HCT116 (cell line): ENCODE data around the gene DRAM1.

Experiments used
- EZH2 ChIP-seq: fragments of 200-600 bp; sonication (generic); IDR thresholded peaks from 2 replicates; pipeline ENCODE4 v1.6.1; 2017; ENCODE audit warnings: antibody characterized with exemption, mixed run types
- POLR2A ChIP-seq: IDR thresholded peaks from 2 replicates; pipeline ENCODE4 v1.7.0; 2011; ENCODE audit warnings: borderline replicate concordance; ENCODE audit not compliant: insufficient read depth, insufficient read length; ENCODE audit errors: extremely low read depth
- YY1 ChIP-seq: IDR thresholded peaks from 2 replicates; pipeline ENCODE4 v1.6.1; 2011; ENCODE audit warnings: low read length, low read depth, moderate library complexity, mild to moderate bottlenecking; ENCODE audit not compliant: insufficient replicate concordance; ENCODE audit errors: extremely low read depth
- ZFX ChIP-seq: fragments of 450-650 bp; IDR thresholded peaks from 2 replicates; pipeline ENCODE4 v1.6.1; 2017
- TF ChIP-seq, protein P1 (sequence below), 3 experiments: fragments of 200-600 bp in 1 of 3; sonication (generic) in 1 of 3; IDR thresholded peaks in 2 of 3; conservative IDR thresholded peaks in 1 of 3; 2 replicates each; pipeline ENCODE4 v1.5.1; 2012 to 2017; ENCODE audit warnings: low read depth in 2 of 3, low read length in 2 of 3, antibody characterized with exemption in 1 of 3, borderline replicate concordance in 1 of 3, control low read depth in 1 of 3, mild to moderate bottlenecking in 1 of 3, mixed read lengths in 1 of 3, mixed run types in 1 of 3, moderate library complexity in 1 of 3; ENCODE audit not compliant: insufficient read depth in 1 of 3

DNA sequence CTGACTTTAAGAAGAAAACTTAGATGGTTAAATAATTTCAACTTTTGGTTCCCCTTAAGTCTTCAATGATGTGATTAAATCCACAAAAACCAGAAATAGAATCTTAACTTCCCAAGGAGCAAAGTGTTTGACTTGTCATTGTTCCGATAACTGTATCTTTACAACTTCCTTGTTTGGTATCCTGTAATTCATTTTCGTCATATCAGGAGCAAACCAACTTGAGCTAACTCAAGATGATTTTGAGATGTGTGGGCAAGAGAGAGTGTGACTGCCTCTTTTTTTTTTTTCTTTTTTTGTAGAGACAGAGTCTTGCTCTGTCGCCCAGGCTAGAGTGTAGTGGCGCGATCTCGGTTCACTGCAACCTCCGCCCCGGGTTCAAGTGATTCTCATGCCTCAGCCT is 25.3 kb downstream of the DRAM1 start:
- no peak for TF ChIP-seq POLR2A
- TF ChIP-seq, protein P1, sequence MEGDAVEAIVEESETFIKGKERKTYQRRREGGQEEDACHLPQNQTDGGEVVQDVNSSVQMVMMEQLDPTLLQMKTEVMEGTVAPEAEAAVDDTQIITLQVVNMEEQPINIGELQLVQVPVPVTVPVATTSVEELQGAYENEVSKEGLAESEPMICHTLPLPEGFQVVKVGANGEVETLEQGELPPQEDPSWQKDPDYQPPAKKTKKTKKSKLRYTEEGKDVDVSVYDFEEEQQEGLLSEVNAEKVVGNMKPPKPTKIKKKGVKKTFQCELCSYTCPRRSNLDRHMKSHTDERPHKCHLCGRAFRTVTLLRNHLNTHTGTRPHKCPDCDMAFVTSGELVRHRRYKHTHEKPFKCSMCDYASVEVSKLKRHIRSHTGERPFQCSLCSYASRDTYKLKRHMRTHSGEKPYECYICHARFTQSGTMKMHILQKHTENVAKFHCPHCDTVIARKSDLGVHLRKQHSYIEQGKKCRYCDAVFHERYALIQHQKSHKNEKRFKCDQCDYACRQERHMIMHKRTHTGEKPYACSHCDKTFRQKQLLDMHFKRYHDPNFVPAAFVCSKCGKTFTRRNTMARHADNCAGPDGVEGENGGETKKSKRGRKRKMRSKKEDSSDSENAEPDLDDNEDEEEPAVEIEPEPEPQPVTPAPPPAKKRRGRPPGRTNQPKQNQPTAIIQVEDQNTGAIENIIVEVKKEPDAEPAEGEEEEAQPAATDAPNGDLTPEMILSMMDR (IDR thresholded peaks at IDR 0.05 in 2 of 3, conservative IDR thresholded peaks at IDR 0.05 in 1 of 3; ENCODE audit: borderline replicate concordance in 1 of 3, insufficient read depth in 1 of 3, low read depth in 2 of 3, low read length in 2 of 3) = no peak
- TF ChIP-seq YY1 = no peak
- TF ChIP-seq EZH2 = no peak
- TF ChIP-seq ZFX = no peak
